Activated CD4-positive, alpha-beta memory T cell treated with anti-CD3 and anti-CD28 coated beads, Interleukin-2, amount 10 ng/mL, durations not matched to agents 7 days and 5 days (primary cell): Measurements from ENCODE around the gene PLEKHG4. TPM values are rescaled to one million over a fixed set of nuclear protein-coding genes. Genes with fewer than 3 reads are reported as not detected.

Experiments used
- CTCF ChIA-PET: fragments of 350-600 bp; sonication (Branson Sonifier 250); formaldehyde crosslinking; loops from one replicate; lab custom pipeline; 2021; ENCODE audit warnings: antibody characterized with exemption, inconsistent platforms; lab: Charles Lee
- POLR2A ChIA-PET: fragments of 350-600 bp; sonication (Branson Sonifier 250); formaldehyde crosslinking; loops from one replicate; lab custom pipeline; 2021; ENCODE audit warnings: antibody characterized with exemption; lab: Charles Lee
- DNase-seq: peaks from one replicate; pipeline ENCODE4 v3.0.0-alpha.2; 2020
- H3K27ac Mint-ChIP-seq: one replicate; pipeline ENCODE4 v1.8.0; 2021; ENCODE audit warnings: mild to moderate bottlenecking, mixed read lengths
- H3K27me3 Mint-ChIP-seq: one replicate; pipeline ENCODE4 v1.8.0; 2021; ENCODE audit warnings: mixed read lengths
- H3K36me3 Mint-ChIP-seq: one replicate; pipeline ENCODE4 v1.8.0; 2021; ENCODE audit warnings: low read depth, mixed read lengths
- H3K4me1 Mint-ChIP-seq: one replicate; pipeline ENCODE4 v1.8.0; 2021; ENCODE audit warnings: mixed read lengths
- H3K4me3 Mint-ChIP-seq: one replicate; pipeline ENCODE4 v1.8.0; 2021; ENCODE audit warnings: mild to moderate bottlenecking, mixed read lengths
- H3K9me3 Mint-ChIP-seq: one replicate; pipeline ENCODE4 v1.8.0; 2021; ENCODE audit warnings: mixed read lengths
- total RNA-seq, 2 experiments: library from RNA; stranded (reverse); gene quantifications; one replicate each; pipeline ENCODE4 v1.2.3, GENCODE V29; 2021

The PLEKHG4 gene
- total RNA-seq = 10 to 100 TPM in 1 of 2 experiments, 1 to 10 TPM in 1; 9.2 to 10.9 TPM

GRCh38 chr16:67279296-67280089 lies at the start of gene PLEKHG4:
Gene PLEKHG4 (plus strand): TSS chr16:67279532. CDS start chr16:67280045, 513 bp downstream.
- ChIA-PET POLR2A (interaction anchor here (1.3 to 2.3 kb wide), 6 partner anchors 7 to 35 kb away, joined by 4 to 9 read pairs (median 5); partner anchors contain the start of genes FHOD1 and SLC9A5), CTCF (interaction anchor here (0.7 to 2.7 kb wide), 9 partner anchors 14 to 120 kb away, joined by 3 to 15 read pairs (median 5); partner anchors contain the start of genes FHOD1, KCTD19, LRRC36 and SLC9A5)
- H3K27me3 Mint-ChIP-seq = no peaks in the 10 kb centered on the region
- peaks cover 24% of the 10 kb centered on the region for H3K4me1 Mint-ChIP-seq
- peak within 1 kb of the TSS; percentile 69 for H3K27ac Mint-ChIP-seq
- no peaks in the 10 kb centered on the region for H3K9me3 Mint-ChIP-seq
- peaks cover 12% of the 10 kb centered on the region for H3K36me3 Mint-ChIP-seq
- DNase-seq = peak; percentile 87
- peak within 1 kb of the TSS; percentile 82 for H3K4me3 Mint-ChIP-seq

DNA sequence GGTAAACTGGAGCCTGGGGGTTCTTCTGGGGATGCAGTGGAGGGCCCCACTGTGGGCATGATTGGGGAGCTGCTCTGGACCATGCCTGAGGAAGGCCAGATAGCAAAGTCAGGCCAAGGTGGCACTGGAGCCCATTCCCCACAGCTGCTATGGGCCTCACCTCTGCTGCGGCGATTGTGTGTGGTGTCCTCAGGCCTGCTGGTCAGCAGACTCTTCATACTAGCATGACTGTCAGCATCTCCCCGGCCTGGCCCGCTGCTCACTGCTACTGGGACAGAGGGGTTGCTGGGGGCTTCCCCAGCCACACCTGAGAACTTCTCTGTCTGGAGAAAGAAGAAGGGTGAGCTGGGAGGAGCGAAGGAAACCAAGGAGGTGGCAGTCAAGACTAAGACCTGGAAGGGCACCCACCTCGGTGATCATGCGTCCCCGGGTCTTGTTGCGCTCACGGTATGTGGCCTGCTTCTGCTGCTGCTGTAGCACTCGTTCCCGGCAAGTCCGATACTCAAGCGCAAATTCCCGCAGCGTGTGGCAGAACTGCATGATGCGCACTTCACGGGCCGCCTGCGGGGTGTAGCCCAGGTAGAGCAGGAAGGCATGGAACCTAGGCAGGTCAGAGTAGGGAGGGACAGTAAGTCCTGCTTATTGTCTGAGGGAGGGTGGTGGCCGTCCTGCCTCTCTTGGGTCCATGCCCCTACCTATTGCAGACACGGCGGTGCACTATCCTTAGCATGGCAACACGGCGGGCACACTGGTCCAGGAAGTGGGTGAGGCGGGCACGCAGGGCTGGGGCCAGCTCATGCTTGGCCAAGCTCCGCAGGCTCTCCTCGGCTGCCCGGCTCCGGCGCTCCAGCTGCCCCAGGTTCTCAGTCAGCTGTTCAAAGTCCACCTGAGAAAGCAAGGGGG lies 49.2 kb upstream of the PLEKHG4 start:
- no peak for DNase-seq
- ChIA-PET CTCF (no interaction called here), POLR2A (interaction anchor here (11.1 kb wide), 1 partner anchor 16 kb away, joined by 97 read pairs; the partner anchor contains the start of genes FHOD1 and SLC9A5)
- Mint-ChIP-seq H3K4me1 (peaks cover 38% of the 10 kb centered on the region), H3K27me3 (no peaks in the 10 kb centered on the region), H3K36me3 (peaks cover 65% of the 10 kb centered on the region), H3K4me3 (no peak overlapping the region), H3K27ac (no peak overlapping the region), H3K9me3 (no peaks in the 10 kb centered on the region)

GRCh38 chr16:67230809-67231660 lies 48.3 kb upstream of the PLEKHG4 start:
- Mint-ChIP-seq H3K27me3 (no peaks in the 10 kb centered on the region), H3K36me3 (peaks cover 71% of the 10 kb centered on the region), H3K4me3 (no peak overlapping the region), H3K27ac (no peak overlapping the region), H3K9me3 (no peaks in the 10 kb centered on the region), H3K4me1 (peaks cover 35% of the 10 kb centered on the region)
- no peak for DNase-seq
- POLR2A ChIA-PET = interaction anchor here (0.5 to 11.1 kb wide), 2 partner anchors 15 to 36 kb away, joined by 3 to 97 read pairs; partner anchors contain the start of genes FHOD1 and SLC9A5
- CTCF ChIA-PET = no interaction called here

- ChIA-PET POLR2A (interaction anchor here (0.8 to 11.1 kb wide), 2 partner anchors 13 to 25 kb away, joined by 4 to 97 read pairs; partner anchors contain the start of genes FHOD1 and SLC9A5), CTCF (no interaction called here)
- Mint-ChIP-seq H3K27ac (no peak overlapping the region), H3K4me3 (no peak overlapping the region), H3K9me3 (no peaks in the 10 kb centered on the region), H3K4me1 (peaks cover 35% of the 10 kb centered on the region), H3K27me3 (no peaks in the 10 kb centered on the region), H3K36me3 (peaks cover 83% of the 10 kb centered on the region)
- no peak for DNase-seq
Measured at GRCh38 chr16:67233596-67233995, 45.7 kb upstream of the PLEKHG4 start.

DNA sequence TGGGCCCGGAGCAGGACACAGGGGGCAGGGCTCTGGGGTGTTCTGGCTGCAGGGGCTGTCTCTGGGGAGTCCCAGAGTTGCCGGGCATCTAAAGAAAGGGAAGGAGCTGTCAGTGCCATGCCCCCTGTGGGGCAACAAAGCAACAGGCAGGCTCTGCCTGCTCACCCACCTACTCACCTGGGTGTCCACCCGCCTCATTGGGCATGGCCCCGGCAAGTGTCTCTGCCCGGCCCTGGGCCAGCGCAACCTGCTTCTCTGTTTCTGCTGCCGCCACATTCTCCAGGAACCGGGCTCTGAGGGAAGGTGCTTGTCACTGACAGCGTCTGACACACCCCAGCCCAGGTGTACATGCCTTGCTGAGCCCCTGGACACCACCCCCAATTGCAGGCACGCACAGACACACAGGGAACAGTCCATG lies 45.1 kb upstream of the PLEKHG4 start:
- no peak overlapping the region for H3K4me3 Mint-ChIP-seq
- peak overlapping the region; percentile 26 for H3K27ac Mint-ChIP-seq
- ChIA-PET POLR2A (interaction anchor here (11.1 to 15.4 kb wide), 2 partner anchors 7 to 12 kb away, joined by 97 to 187 read pairs; partner anchors contain the start of genes FHOD1, SLC9A5 and TMEM208), CTCF (no interaction called here)
- H3K4me1 Mint-ChIP-seq = peaks cover 33% of the 10 kb centered on the region
- no peaks in the 10 kb centered on the region for H3K9me3 Mint-ChIP-seq
- no peak for DNase-seq
- peaks cover 82% of the 10 kb centered on the region for H3K36me3 Mint-ChIP-seq
- no peaks in the 10 kb centered on the region for H3K27me3 Mint-ChIP-seq

GRCh38 chr16:67235816-67236562 lies 43.3 kb upstream of the PLEKHG4 start:
- DNase-seq = peak; percentile 82
- ChIA-PET POLR2A (interaction anchor here (0.5 to 15.4 kb wide), 8 partner anchors 9 to 768 kb away, joined by 3 to 187 read pairs (median 4); partner anchors contain the start of genes ATP6V0D1, E2F4, FBXL8 and FHOD1), CTCF (interaction anchor here (0.7 to 2.4 kb wide), 4 partner anchors 8 to 261 kb away, joined by 3 to 12 read pairs (median 6); partner anchors contain the start of genes FHOD1 and TMEM208)
- H3K9me3 Mint-ChIP-seq = no peaks in the 10 kb centered on the region
- H3K27me3 Mint-ChIP-seq = no peaks in the 10 kb centered on the region
- H3K4me1 Mint-ChIP-seq = peaks cover 38% of the 10 kb centered on the region
- H3K27ac Mint-ChIP-seq = peak overlapping the region; percentile 97
- peak overlapping the region; percentile 75 for H3K4me3 Mint-ChIP-seq
- peaks cover 66% of the 10 kb centered on the region for H3K36me3 Mint-ChIP-seq

GRCh38 chr16:67236563-67237395 lies 42.6 kb upstream of the PLEKHG4 start:
- DNase-seq = peak; percentile 92
- Mint-ChIP-seq H3K4me3 (peak overlapping the region; percentile 75), H3K27me3 (no peaks in the 10 kb centered on the region), H3K9me3 (no peaks in the 10 kb centered on the region), H3K36me3 (peaks cover 64% of the 10 kb centered on the region), H3K27ac (peak overlapping the region; percentile 97), H3K4me1 (peaks cover 44% of the 10 kb centered on the region)
- CTCF ChIA-PET = interaction anchor here (0.7 to 2.4 kb wide), 4 partner anchors 8 to 261 kb away, joined by 3 to 12 read pairs (median 6); partner anchors contain the start of genes FHOD1 and TMEM208
- POLR2A ChIA-PET = interaction anchor here (0.6 to 15.4 kb wide), 6 partner anchors 10 to 767 kb away, joined by 3 to 187 read pairs (median 6); partner anchors contain the start of genes ATP6V0D1, FBXL8, FHOD1 and SLC9A5

DNA sequence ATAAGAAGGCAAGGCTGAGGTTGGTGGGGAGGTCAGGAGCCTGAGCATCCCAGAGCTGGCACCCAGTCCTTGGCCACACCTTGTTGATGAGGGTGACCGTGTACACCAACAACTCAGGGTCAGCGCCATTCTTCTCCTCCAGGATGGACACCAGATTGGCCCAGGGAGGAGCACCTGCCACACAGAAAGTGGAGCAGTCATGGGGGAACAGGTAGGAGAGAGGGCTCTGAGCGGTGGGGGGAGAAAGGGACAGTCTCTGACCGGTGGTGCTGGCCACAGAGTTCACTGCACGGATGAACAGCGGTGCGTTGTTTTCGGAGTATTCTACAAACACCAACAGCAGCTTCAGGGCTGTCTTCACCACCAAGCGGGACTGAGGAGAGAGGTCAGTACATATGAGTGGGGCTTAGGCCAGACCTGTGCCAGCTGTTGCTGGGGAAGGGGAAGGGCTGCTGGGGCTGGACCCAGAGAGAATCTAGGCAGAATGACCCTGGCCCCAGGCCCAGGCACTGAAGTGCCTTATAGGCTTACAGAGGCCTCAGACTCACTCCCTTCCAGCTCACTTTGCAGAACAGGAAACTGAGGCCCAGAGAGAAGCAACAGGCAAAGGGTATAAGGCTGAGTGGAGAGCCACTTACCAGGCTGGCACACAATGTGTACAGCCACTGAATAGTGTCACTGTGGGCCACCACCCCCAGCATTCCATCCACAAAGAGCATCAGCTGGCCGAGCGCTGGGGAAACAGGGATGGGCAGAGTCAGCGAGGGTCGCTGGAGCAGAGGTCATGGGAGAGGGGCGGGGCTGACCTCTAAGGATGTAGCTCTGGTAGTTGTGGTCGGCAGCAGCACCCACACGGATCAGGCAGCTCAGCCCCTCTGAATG lies 41.7 kb upstream of the PLEKHG4 start:
- H3K27ac Mint-ChIP-seq = peak overlapping the region; percentile 64
- peaks cover 57% of the 10 kb centered on the region for H3K36me3 Mint-ChIP-seq
- no peak for DNase-seq
- no peaks in the 10 kb centered on the region for H3K9me3 Mint-ChIP-seq
- CTCF ChIA-PET = interaction anchor here (1.0 to 1.3 kb wide), 3 partner anchors 10 to 43 kb away, joined by 3 to 7 read pairs (median 4); partner anchors contain the start of gene FHOD1
- H3K4me1 Mint-ChIP-seq = peaks cover 53% of the 10 kb centered on the region
- no peaks in the 10 kb centered on the region for H3K27me3 Mint-ChIP-seq
- POLR2A ChIA-PET = interaction anchor here (0.8 to 15.4 kb wide), 4 partner anchors 9 to 244 kb away, joined by 3 to 187 read pairs (median 50); partner anchors contain the start of genes ATP6V0D1, FHOD1, SLC9A5 and TMEM208
- no peak overlapping the region for H3K4me3 Mint-ChIP-seq

DNA sequence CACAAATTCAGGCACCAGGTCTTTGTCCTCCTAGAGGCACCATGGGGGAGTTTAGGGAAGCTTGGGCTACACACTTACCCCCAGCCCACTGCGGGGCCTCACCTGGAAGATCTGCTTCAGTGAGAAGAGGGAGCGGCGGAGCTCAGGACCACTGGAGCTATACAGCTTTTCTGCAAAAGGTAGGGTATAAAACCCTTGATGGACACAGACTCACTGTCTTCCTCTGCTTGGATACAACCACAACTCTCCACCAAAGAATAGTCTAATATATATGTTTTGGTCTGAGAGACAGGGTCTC lies 41.1 kb upstream of the PLEKHG4 start:
- peaks cover 54% of the 10 kb centered on the region for H3K4me1 Mint-ChIP-seq
- ChIA-PET POLR2A (interaction anchor here (1.0 to 15.4 kb wide), 3 partner anchors 8 to 243 kb away, joined by 3 to 187 read pairs (median 97); partner anchors contain the start of genes ATP6V0D1, FHOD1, SLC9A5 and TMEM208), CTCF (interaction anchor here (1.0 to 1.2 kb wide), 3 partner anchors 9 to 43 kb away, joined by 3 to 5 read pairs (median 4); partner anchors contain the start of genes FHOD1 and TMEM208)
- no peak overlapping the region for H3K4me3 Mint-ChIP-seq
- peak overlapping the region; percentile 64 for H3K27ac Mint-ChIP-seq
- no peaks in the 10 kb centered on the region for H3K9me3 Mint-ChIP-seq
- H3K36me3 Mint-ChIP-seq = peaks cover 55% of the 10 kb centered on the region
- H3K27me3 Mint-ChIP-seq = no peaks in the 10 kb centered on the region
- no peak for DNase-seq
